PC-9 (cell line): Measurements from ENCODE around the gene GCC2.

Experiments
- CTCF ChIP-seq: fragments of 200-600 bp; sonication (generic); conservative IDR thresholded peaks from 2 replicates; pipeline ENCODE4 v1.6.1; 2017; ENCODE audit warnings: mixed run types, antibody characterized with exemption, mild to moderate bottlenecking, moderate library complexity
- EZH2 ChIP-seq: fragments of 200-600 bp; sonication (generic); IDR thresholded peaks from 2 replicates; pipeline ENCODE4 v1.8.0; 2017; ENCODE audit warnings: antibody characterized with exemption, low read depth

GRCh38 chr2:108552566-108552965 lies 103.6 kb downstream of the GCC2 start:
- TF ChIP-seq CTCF: no peak
- no peak for TF ChIP-seq EZH2
